GM21381 (cell line): ENCODE measurements around the gene AGTR1.
A peak's percentile ranks its signal among the peaks of the same experiment; 100 is the strongest.
"Not testable (repeated sequence)": the region's sequence is repeated elsewhere in the genome, so short reads cannot be mapped to it uniquely, and the experiment has no call there.

Source experiments
- ATAC-seq: cut with Tn5 transposase; IDR thresholded peaks from one replicate; pipeline ENCODE4 v1.9.1; 2021; ENCODE audit warnings: mild to moderate bottlenecking, moderate library complexity; ENCODE audit not compliant: unreplicated experiment

The AGTR1 gene

GRCh38 chr3:148717885-148718561 is 20.3 kb downstream of the AGTR1 start:
- ATAC-seq: no peak

- ATAC-seq: no peak
Observed at GRCh38 chr3:148718982-148719862, 21.5 kb downstream of the AGTR1 start.

- no peak for ATAC-seq
Observed at GRCh38 chr3:148720873-148721272, 23.2 kb downstream of the AGTR1 start.

DNA sequence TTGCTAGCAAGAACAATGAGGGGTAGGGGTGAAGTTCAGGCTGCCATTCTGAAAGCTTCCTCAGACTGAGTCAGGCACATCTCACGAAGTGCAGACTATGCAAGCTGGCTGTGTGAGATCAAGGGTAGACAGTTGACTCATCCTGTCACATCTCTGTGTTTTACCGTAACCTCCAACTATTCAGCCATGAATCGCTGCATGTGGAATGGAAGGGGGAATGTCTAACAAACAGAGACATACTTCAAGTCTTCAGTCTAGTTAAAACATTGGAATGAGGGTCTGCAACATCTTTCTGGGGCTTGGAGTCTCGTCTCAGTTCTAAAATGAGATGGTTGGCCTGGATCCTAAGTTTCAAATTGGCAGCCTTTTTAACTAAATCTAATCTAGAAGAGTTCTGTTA is 25.9 kb downstream of the AGTR1 start:
- no peak for ATAC-seq

DNA sequence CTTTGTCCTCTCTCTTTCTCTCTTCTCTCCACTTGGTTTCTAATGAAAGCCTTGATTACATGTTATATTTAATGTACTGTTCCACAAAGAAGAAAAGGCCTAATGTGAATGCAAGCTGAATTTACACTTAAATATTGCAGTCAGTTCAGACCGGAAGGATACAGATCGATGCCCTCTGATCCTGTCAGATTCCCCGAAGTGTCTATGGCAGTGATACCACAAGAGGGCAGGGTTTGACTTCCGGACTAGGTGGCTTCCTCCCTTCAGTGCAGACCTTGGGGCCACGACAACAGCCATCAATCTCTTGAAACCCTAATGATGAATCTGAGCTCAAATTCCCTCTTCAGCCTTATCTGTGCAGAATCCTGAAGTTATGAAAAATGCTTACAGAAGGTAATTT is 29.5 kb downstream of the AGTR1 start:
- peak; percentile 76 for ATAC-seq

GRCh38 chr3:148728753-148729152 is 31.1 kb downstream of the AGTR1 start:
- ATAC-seq: no peak

DNA sequence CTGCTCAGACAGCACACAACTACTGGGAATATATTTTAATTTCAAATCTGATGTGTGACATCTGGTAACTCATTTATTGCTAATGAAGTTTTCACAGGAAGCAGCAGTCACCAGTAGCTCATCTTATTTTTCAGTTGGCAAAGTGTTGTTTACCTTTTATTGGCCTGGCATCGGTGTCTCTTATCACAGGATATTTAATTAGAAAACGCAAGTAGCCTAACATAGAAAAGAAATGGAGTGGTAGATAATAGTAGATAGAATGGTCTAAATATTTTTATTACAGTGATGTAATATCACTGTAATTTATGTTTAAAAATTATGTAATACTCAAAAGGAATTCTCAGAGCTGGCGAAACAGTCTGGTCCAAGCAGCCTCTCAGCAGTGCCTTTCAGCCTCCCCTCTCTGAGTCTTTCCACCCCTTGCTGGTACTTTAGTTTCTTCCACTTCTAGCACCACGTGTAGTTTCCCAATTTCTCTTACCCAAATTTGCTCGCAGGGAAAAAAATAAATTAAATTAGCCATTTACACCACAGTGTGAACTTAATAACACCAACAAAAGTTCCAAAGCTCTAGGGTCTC is 31.9 kb downstream of the AGTR1 start:
- ATAC-seq: no peak

DNA sequence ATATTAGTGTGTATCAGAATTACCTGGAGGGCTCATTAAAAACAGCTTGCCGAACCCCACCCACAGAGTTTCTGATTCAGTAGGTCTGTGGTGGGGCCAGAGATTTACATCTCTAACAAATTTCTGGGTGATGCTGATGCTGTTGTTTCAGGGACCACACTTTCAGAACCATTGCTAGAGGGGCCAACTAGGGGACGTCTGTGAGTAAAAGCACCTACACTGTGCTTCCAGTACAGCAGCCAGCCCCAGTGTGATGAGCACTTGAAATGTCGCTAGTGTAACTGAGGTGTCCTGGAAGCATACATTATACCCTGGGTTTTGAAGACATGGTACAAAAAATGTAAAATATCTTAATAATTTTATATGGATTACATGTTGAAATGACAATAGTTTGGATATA is 33.0 kb downstream of the AGTR1 start:
- no peak for ATAC-seq

DNA sequence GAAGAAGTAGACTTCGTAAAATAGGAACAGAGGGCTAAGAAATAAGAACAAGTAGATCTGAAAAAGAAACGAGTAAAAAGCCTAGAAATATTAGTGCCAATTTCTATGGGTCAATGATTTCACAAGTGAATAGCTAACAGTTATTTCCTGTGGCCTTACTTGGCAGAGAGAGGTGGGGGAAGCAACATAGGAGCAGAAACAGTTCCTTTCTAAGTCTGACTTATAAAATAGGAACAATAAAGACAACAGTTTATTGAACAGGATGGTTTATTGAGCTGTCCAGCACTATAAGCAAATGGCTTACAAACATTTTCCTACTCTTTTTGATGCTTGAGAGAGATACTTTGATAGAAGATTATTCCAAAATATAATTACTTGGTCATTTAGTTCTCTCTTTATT is 37.9 kb downstream of the AGTR1 start:
- no peak for ATAC-seq

DNA sequence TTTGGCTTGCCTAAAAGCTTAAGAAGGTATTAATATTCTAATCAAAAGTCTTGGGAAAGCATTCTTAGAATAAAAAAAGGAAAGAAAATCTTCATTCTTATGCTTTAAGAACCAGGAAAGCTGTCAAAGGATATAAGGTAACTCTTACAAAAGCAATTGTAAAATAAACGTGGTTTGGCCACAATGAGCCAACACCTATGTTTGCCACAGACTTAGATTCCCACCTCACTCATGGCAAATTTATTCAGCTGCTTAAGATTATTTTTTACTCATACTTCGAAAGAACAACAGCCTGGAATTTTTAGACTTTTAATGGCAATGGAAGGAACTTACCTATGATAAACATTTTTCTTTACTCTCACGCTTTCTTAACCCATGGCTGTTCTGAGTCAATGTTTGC is 38.4 kb downstream of the AGTR1 start:
- ATAC-seq: no peak

DNA sequence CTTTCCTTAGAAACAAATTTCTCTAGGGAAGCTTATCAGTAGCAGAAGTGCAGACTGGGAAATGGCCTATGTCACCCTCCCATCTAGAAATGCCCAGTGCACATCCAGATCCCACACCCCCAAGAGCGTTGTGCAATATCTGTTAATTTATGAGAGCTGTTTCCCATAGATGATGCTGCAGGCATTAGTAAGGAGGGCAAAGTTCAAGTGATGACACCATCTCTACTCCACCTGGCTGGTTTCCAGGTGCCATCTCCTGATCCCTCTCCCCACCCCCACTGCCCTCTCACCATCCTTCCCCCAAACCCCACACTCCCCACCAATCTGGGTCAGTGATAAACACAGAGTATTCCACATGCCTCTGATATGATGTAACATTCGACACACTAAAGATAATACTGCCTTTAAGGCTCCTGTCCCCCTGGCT is 39.4 kb downstream of the AGTR1 start:
- no peak for ATAC-seq

GRCh38 chr3:148739720-148740119 is 42.0 kb downstream of the AGTR1 start:
- no peak for ATAC-seq

- ATAC-seq: no peak
Observed at GRCh38 chr3:148740291-148740690, 42.6 kb downstream of the AGTR1 start.

DNA sequence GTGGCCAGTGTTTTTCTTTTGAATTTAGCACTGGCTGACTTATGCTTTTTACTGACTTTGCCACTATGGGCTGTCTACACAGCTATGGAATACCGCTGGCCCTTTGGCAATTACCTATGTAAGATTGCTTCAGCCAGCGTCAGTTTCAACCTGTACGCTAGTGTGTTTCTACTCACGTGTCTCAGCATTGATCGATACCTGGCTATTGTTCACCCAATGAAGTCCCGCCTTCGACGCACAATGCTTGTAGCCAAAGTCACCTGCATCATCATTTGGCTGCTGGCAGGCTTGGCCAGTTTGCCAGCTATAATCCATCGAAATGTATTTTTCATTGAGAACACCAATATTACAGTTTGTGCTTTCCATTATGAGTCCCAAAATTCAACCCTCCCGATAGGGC is 43.5 kb downstream of the AGTR1 start:
- ATAC-seq: no peak

DNA sequence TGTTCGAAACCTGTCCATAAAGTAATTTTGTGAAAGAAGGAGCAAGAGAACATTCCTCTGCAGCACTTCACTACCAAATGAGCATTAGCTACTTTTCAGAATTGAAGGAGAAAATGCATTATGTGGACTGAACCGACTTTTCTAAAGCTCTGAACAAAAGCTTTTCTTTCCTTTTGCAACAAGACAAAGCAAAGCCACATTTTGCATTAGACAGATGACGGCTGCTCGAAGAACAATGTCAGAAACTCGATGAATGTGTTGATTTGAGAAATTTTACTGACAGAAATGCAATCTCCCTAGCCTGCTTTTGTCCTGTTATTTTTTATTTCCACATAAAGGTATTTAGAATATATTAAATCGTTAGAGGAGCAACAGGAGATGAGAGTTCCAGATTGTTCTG is 44.4 kb downstream of the AGTR1 start:
- ATAC-seq: no peak

GRCh38 chr3:148746053-148746452 is 48.4 kb downstream of the AGTR1 start:
- no peak for ATAC-seq

GRCh38 chr3:148748283-148748682 is 50.6 kb downstream of the AGTR1 start:
- ATAC-seq: no peak

- ATAC-seq: no peak
Observed at GRCh38 chr3:148750296-148750695, 52.6 kb downstream of the AGTR1 start.

DNA sequence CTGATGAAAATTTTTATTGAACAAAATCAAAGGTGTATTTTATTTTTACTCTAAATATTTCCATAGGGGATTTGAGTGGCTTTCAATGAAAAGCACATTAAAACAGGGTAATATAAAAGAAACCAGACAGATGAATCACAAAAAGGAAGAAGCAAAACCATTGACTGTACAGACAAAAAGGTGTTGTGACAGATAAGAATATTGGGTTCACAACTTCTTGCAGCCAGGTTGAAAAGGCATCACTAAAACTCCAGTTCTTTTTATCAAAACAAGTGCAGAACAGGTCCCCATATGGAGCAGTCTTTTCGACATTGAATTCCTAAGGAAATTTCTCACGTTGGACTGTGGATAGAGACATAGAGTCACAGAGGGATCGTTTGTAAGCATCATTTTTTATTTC is 53.8 kb downstream of the AGTR1 start:
- no peak for ATAC-seq

GRCh38 chr3:148753385-148753784 is 55.7 kb downstream of the AGTR1 start:
- not testable (repeated sequence) for ATAC-seq

DNA sequence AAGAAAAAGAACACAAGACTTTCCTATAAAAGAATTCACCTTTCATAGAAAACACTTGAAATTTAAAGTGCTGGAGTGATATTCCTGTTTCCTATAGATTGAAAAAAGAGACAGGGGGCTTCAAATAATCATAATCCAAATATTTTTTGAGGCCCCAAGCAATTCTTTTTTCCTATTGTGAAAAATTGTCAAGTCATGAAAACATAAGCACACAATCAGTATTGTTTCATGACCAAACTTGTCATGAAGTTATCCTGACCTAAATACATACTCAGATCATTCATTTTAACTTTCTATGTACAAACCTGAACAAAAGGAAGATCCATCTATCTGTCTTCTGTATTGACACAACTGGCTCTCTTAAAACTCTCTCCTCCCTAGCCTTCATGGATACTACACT is 57.9 kb downstream of the AGTR1 start:
- no peak for ATAC-seq

GRCh38 chr3:148756311-148756710 is 58.6 kb downstream of the AGTR1 start:
- ATAC-seq: no peak
